Upper lobe of left lung (tissue), 6 donors: ENCODE results near the gene GRID1. TPM values are rescaled to one million over a fixed set of nuclear protein-coding genes. Genes with fewer than 3 reads are reported as not detected.

Experiments used
- ATAC-seq, 2 donors: fragments of 200-7000 bp; cut with Tn5 transposase; one replicate each; pipeline ENCODE4 v1.9.1; 2022; ENCODE audit warnings: mild to moderate bottlenecking in 2 of 2, moderate library complexity in 2 of 2; ENCODE audit not compliant: low FRiP score in 2 of 2
- DNase-seq, 2 donors: peaks; one replicate each; pipeline ENCODE4 v3.0.0-alpha.2; 2019 to 2020
- H3K27ac ChIP-seq, 4 donors: fragments of 200-600 bp; sonication (generic); one replicate each; pipeline ENCODE4 v1.5.1; 2016 to 2019
- H3K27me3 ChIP-seq, 4 donors: fragments of 200-600 bp; sonication (generic); one replicate each; pipeline ENCODE4 v1.5.1; 2017 to 2019
- H3K36me3 ChIP-seq, 4 donors: fragments of 200-600 bp; sonication (generic); one replicate each; pipeline ENCODE4 v1.5.1; 2016 to 2019
- H3K4me1 ChIP-seq, 4 donors: fragments of 200-600 bp; sonication (generic); one replicate each; pipeline ENCODE4 v1.5.1; 2018 to 2019
- H3K4me3 ChIP-seq, 4 donors: fragments of 200-600 bp; sonication (generic); one replicate each; pipeline ENCODE4 v1.5.1; 2017 to 2019; ENCODE audit warnings: mild to moderate bottlenecking in 2 of 4, moderate library complexity in 1 of 4
- H3K9me3 ChIP-seq, 4 donors: fragments of 200-600 bp; sonication (generic); one replicate each; pipeline ENCODE4 v1.5.1; 2018 to 2019
- CTCF ChIP-seq, 6 experiments: fragments of 450-650 bp in 4 of 6; fragments of 200-600 bp in 2 of 6; sonication (generic) in 2 of 6; IDR thresholded peaks; one replicate each; pipeline ENCODE4 v1.5.1; 2016 to 2019; ENCODE audit warnings: antibody characterized with exemption in 6 of 6
- EP300 ChIP-seq, 4 donors: sonication (generic); formaldehyde crosslinking; IDR thresholded peaks; one replicate each; pipeline ENCODE4 v1.5.1; 2017; ENCODE audit warnings: antibody characterized with exemption in 4 of 4, control low read depth in 2 of 4
- POLR2A ChIP-seq, 4 donors: fragments of 450-650 bp; IDR thresholded peaks; one replicate each; pipeline ENCODE4 v1.5.1; 2016 to 2017; ENCODE audit warnings: antibody characterized with exemption in 4 of 4, mild to moderate bottlenecking in 2 of 4
- POLR2AphosphoS5 ChIP-seq, 2 donors: sonication (generic); formaldehyde crosslinking; IDR thresholded peaks; one replicate each; pipeline ENCODE4 v1.5.1; 2017; ENCODE audit warnings: antibody characterized with exemption in 2 of 2
- WGBS, 2 donors: methylation state at CpG; one replicate each; pipeline ENCODE4 v1.1.5; 2017 to 2018; 5-methylcytosine and 5-hydroxymethylcytosine counted together
- total RNA-seq, 6 donors: library from RNA; depleted of rRNA in 4 of 6; stranded (reverse); fragments of >200 nt in 4 of 6; gene quantifications; one replicate each; pipeline versions ENCODE4 v1.1.0 to v1.2.1, GENCODE V29; 2016 to 2021
- donor health status: DM: no; HTN: no; CAD: no; lungs with moderate emphysema.
- donor health status: DM: no; HTN: yes; CAD: no; lungs with severe emphysema.

Gene GRID1
- total RNA-seq, 6 donors from 2014 or later = 1.5 to 5.2 (median 3.2) TPM

- H3K36me3 ChIP-seq = no peaks in the 10 kb centered on the region
- no peaks in the 10 kb centered on the region for H3K27me3 ChIP-seq
- H3K9me3 ChIP-seq = no peaks in the 10 kb centered on the region
- H3K4me1 ChIP-seq = no peaks in the 10 kb centered on the region
- WGBS, 2 donors = 67 to 88% methylated on average over 2 to 4 of the region's 4 CpGs
- no peak overlapping the region for H3K4me3 ChIP-seq
- TF ChIP-seq POLR2A (IDR thresholded peaks at IDR 0.05) = no peak
- TF ChIP-seq EP300 (IDR thresholded peaks at IDR 0.05) = no peak
- no peak for TF ChIP-seq POLR2AphosphoS5 (IDR thresholded peaks at IDR 0.05)
- no peak for TF ChIP-seq CTCF (IDR thresholded peaks at IDR 0.05)
- DNase-seq = peak in 1 of 2 donors; percentile 9
- H3K27ac ChIP-seq = no peak overlapping the region
- no peak for ATAC-seq
Observed at GRCh38 chr10:86316274-86316835, 50.2 kb downstream of the GRID1 start.

GRCh38 chr10:86315549-86315942, 51.0 kb downstream of the GRID1 start:
- no peaks in the 10 kb centered on the region for H3K9me3 ChIP-seq
- TF ChIP-seq EP300 (IDR thresholded peaks at IDR 0.05) (no peak), POLR2A (IDR thresholded peaks at IDR 0.05) (no peak), CTCF (IDR thresholded peaks at IDR 0.05) (no peak), POLR2AphosphoS5 (IDR thresholded peaks at IDR 0.05) (no peak)
- no peaks in the 10 kb centered on the region for H3K4me1 ChIP-seq
- peak in 1 of 2 donors; percentile 9 for DNase-seq
- no peak overlapping the region for H3K4me3 ChIP-seq
- no peaks in the 10 kb centered on the region for H3K36me3 ChIP-seq
- H3K27ac ChIP-seq = no peak overlapping the region
- ATAC-seq = no peak
- H3K27me3 ChIP-seq = no peaks in the 10 kb centered on the region

GRCh38 chr10:86314616-86315548, 51.7 kb downstream of the GRID1 start:
- ATAC-seq = no peak
- H3K27ac ChIP-seq = no peak overlapping the region
- no peaks in the 10 kb centered on the region for H3K9me3 ChIP-seq
- DNase-seq = peak in 1 of 2 donors; percentile 14
- 67 to 85% methylated on average over 6 to 7 of the region's 7 CpGs for WGBS, 2 donors
- H3K4me3 ChIP-seq = no peak overlapping the region
- TF ChIP-seq EP300 (IDR thresholded peaks at IDR 0.05) (no peak), POLR2A (IDR thresholded peaks at IDR 0.05) (no peak), CTCF (IDR thresholded peaks at IDR 0.05) (no peak), POLR2AphosphoS5 (IDR thresholded peaks at IDR 0.05) (no peak)
- no peaks in the 10 kb centered on the region for H3K4me1 ChIP-seq
- H3K27me3 ChIP-seq = no peaks in the 10 kb centered on the region
- H3K36me3 ChIP-seq = no peaks in the 10 kb centered on the region

- H3K4me3 ChIP-seq = no peak overlapping the region
- TF ChIP-seq CTCF (IDR thresholded peaks at IDR 0.05) (no peak), POLR2AphosphoS5 (IDR thresholded peaks at IDR 0.05) (no peak), EP300 (IDR thresholded peaks at IDR 0.05) (no peak)
- ATAC-seq = no peak
- H3K36me3 ChIP-seq = no peaks in the 10 kb centered on the region
- H3K9me3 ChIP-seq = no peaks in the 10 kb centered on the region
- DNase-seq = peak in 1 of 2 donors; percentile 8
- no peaks in the 10 kb centered on the region for H3K27me3 ChIP-seq
- no peaks in the 10 kb centered on the region for H3K4me1 ChIP-seq
- WGBS, 2 donors = 82 to 85% methylated on average over 9 to 10 of the region's 10 CpGs
- H3K27ac ChIP-seq = no peak overlapping the region
Observed at GRCh38 chr10:86313621-86314041, 53.0 kb downstream of the GRID1 start.
